WTC11 (cell line): ENCODE results near the gene NDST3. TPM values are rescaled to one million over a fixed set of nuclear protein-coding genes. Genes with fewer than 3 reads are reported as not detected.

ENCODE experiments used
- ATAC-seq: fragments of 200-7000 bp; cut with Tn5 transposase; 2 replicates; pipeline ENCODE4 v1.10.0; 2021; ENCODE audit warnings: mild to moderate bottlenecking, moderate library complexity
- CTCF ChIA-PET: fragments of 300-600 bp; sonication (Branson Sonifier 250); formaldehyde crosslinking; loops from one replicate; lab custom pipeline; 2021; ENCODE audit warnings: antibody characterized with exemption; lab: Charles Lee
- POLR2A ChIA-PET: fragments of 350-600 bp; sonication (Branson Sonifier 250); formaldehyde crosslinking; loops from one replicate; lab custom pipeline; 2021; ENCODE audit warnings: antibody characterized with exemption; lab: Charles Lee
- DNase-seq: peaks from one replicate; pipeline ENCODE4 v3.0.0; 2021; ENCODE audit warnings: low spot score
- H3K27ac Mint-ChIP-seq: 2 replicates; pipeline ENCODE4 v1.8.0; 2021; ENCODE audit warnings: mixed read lengths
- H3K27me3 Mint-ChIP-seq: 2 replicates; pipeline ENCODE4 v1.8.0; 2021; ENCODE audit warnings: low read depth, mild to moderate bottlenecking, moderate library complexity, mixed read lengths
- H3K36me3 Mint-ChIP-seq: 2 replicates; pipeline ENCODE4 v1.8.0; 2021; ENCODE audit warnings: mixed read lengths
- H3K4me1 Mint-ChIP-seq: 2 replicates; pipeline ENCODE4 v1.8.0; 2022; ENCODE audit warnings: mixed read lengths
- H3K4me3 Mint-ChIP-seq: 2 replicates; pipeline ENCODE4 v1.8.0; 2021; ENCODE audit warnings: mild to moderate bottlenecking, moderate library complexity, mixed read lengths
- H3K9me3 Mint-ChIP-seq: 2 replicates; pipeline ENCODE4 v1.8.0; 2021; ENCODE audit warnings: mixed read lengths
- AR ChIP-seq: fragments of 250-450 bp; sonication (Bioruptor Pico); IDR thresholded peaks from 2 replicates; pipeline ENCODE4 v1.9.0; 2021; ENCODE audit warnings: mild to moderate bottlenecking
- CTCF ChIP-seq: fragments of 200-600 bp; IDR thresholded peaks from 2 replicates; pipeline ENCODE4 v1.8.0; 2022; ENCODE audit warnings: antibody characterized with exemption
- ESRRA ChIP-seq: sonication (generic); formaldehyde crosslinking; IDR thresholded peaks from 2 replicates; pipeline ENCODE4 v1.8.1; 2022; ENCODE audit warnings: mild to moderate bottlenecking, missing genetic modification reagents, borderline replicate concordance
- ETV6 ChIP-seq: sonication (generic); formaldehyde crosslinking; IDR thresholded peaks from 2 replicates; pipeline ENCODE4 v1.8.1; 2022; ENCODE audit warnings: mild to moderate bottlenecking, missing genetic modification reagents
- FOXP4 ChIP-seq: sonication (generic); formaldehyde crosslinking; IDR thresholded peaks from 2 replicates; pipeline ENCODE4 v1.8.0; 2022; ENCODE audit warnings: mild to moderate bottlenecking, missing genetic modification reagents
- IRF1 ChIP-seq: sonication (generic); formaldehyde crosslinking; IDR thresholded peaks from 2 replicates; pipeline ENCODE4 v1.8.0; 2023; ENCODE audit warnings: missing genetic modification reagents
- MYBL2 ChIP-seq: sonication (generic); formaldehyde crosslinking; IDR thresholded peaks from 2 replicates; pipeline ENCODE4 v1.8.1; 2023; ENCODE audit warnings: mild to moderate bottlenecking, moderate library complexity, missing genetic modification reagents
- NR1H2 ChIP-seq: sonication (generic); formaldehyde crosslinking; IDR thresholded peaks from 2 replicates; pipeline ENCODE4 v1.9.0; 2021; ENCODE audit warnings: mild to moderate bottlenecking, moderate library complexity, missing genetic modification reagents
- NR3C1 ChIP-seq: sonication (generic); formaldehyde crosslinking; conservative IDR thresholded peaks from 2 replicates; pipeline ENCODE4 v1.8.1; 2023; ENCODE audit warnings: low read depth, mild to moderate bottlenecking, missing genetic modification reagents
- PRDM15 ChIP-seq: sonication (generic); formaldehyde crosslinking; IDR thresholded peaks from 2 replicates; pipeline ENCODE4 v1.8.0; 2022; ENCODE audit warnings: missing genetic modification reagents
- SMAD3 ChIP-seq: sonication (generic); formaldehyde crosslinking; IDR thresholded peaks from 2 replicates; pipeline ENCODE4 v1.8.0; 2022; ENCODE audit warnings: missing genetic modification reagents, mild to moderate bottlenecking, borderline replicate concordance
- SOX15 ChIP-seq: fragments of 250-450 bp; sonication (Bioruptor Pico); IDR thresholded peaks from 2 replicates; pipeline ENCODE4 v1.9.0; 2021; ENCODE audit warnings: mild to moderate bottlenecking
- ZNF263 ChIP-seq: sonication (generic); formaldehyde crosslinking; IDR thresholded peaks from 2 replicates; pipeline ENCODE4 v1.8.1; 2022; ENCODE audit warnings: low read depth, mild to moderate bottlenecking, moderate library complexity, missing genetic modification reagents
- ZNF423 ChIP-seq: fragments of 250-450 bp; sonication (Bioruptor Pico); IDR thresholded peaks from 2 replicates; pipeline ENCODE4 v2.1.2; 2022; ENCODE audit warnings: mild to moderate bottlenecking, moderate library complexity
- total RNA-seq: library from RNA; stranded (reverse); gene quantifications from 3 replicates; pipeline ENCODE4 v1.2.3, GENCODE V29; 2021
- TF ChIP-seq, protein P1 (sequence below): sonication (generic); formaldehyde crosslinking; IDR thresholded peaks from 2 replicates; pipeline ENCODE4 v1.8.1; 2022; ENCODE audit warnings: low read depth, mild to moderate bottlenecking, moderate library complexity, missing genetic modification reagents, borderline replicate concordance
- TF ChIP-seq, protein P2 (sequence below): fragments of 250-450 bp; sonication (Bioruptor Pico); IDR thresholded peaks from 2 replicates; pipeline ENCODE4 v1.9.0; 2021; ENCODE audit warnings: moderate library complexity, mild to moderate bottlenecking, inconsistent platforms, borderline replicate concordance

NDST3 gene
- total RNA-seq, 1 experiment from 2014 or later = 0.37 TPM

GRCh38 chr4:118287711-118288451 lies 253.6 kb downstream of the NDST3 start:
- ATAC-seq (no peak), DNase-seq (no peak)
- Mint-ChIP-seq H3K27me3 (no peaks in the 10 kb centered on the region), H3K9me3 (no peaks in the 10 kb centered on the region), H3K4me1 (no peaks in the 10 kb centered on the region), H3K4me3 (no peak overlapping the region), H3K36me3 (no peaks in the 10 kb centered on the region), H3K27ac (no peak overlapping the region)
- ChIA-PET CTCF (no interaction called here), POLR2A (no interaction called here)
- TF ChIP-seq ETV6 (CRISPR knock-in tag) (no peak), CTCF (no peak), NR3C1 (no peak), PRDM15 (CRISPR knock-in tag) (no peak), MYBL2 (CRISPR knock-in tag) (no peak), AR (no peak), ZNF263 (CRISPR knock-in tag) (no peak), SMAD3 (CRISPR knock-in tag) (no peak), FOXP4 (CRISPR knock-in tag) (no peak), ESRRA (CRISPR knock-in tag) (no peak), NR1H2 (CRISPR knock-in tag) (no peak), IRF1 (CRISPR knock-in tag) (no peak), SOX15 (CRISPR knock-in tag) (no peak), ZNF423 (no peak)
- TF ChIP-seq, protein P1, sequence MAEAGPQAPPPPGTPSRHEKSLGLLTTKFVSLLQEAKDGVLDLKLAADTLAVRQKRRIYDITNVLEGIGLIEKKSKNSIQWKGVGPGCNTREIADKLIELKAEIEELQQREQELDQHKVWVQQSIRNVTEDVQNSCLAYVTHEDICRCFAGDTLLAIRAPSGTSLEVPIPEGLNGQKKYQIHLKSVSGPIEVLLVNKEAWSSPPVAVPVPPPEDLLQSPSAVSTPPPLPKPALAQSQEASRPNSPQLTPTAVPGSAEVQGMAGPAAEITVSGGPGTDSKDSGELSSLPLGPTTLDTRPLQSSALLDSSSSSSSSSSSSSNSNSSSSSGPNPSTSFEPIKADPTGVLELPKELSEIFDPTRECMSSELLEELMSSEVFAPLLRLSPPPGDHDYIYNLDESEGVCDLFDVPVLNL (CRISPR knock-in tag) = no peak
- TF ChIP-seq, protein P2, sequence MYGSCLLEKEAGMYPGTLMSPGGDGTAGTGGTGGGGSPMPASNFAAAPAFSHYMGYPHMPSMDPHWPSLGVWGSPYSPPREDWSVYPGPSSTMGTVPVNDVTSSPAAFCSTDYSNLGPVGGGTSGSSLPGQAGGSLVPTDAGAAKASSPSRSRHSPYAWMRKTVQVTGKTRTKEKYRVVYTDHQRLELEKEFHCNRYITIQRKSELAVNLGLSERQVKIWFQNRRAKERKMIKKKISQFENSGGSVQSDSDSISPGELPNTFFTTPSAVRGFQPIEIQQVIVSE (CRISPR knock-in tag) = no peak
